ENCODE measurements around the gene TMEM178A. TPM values are rescaled to one million over a fixed set of nuclear protein-coding genes. Genes with fewer than 3 reads are reported as not detected.
A peak's percentile ranks its signal among the peaks of the same experiment; 100 is the strongest.

Gene TMEM178A
- polyA plus RNA-seq, 3 donors, result 0.15 TPM; not detected in 2

DNA sequence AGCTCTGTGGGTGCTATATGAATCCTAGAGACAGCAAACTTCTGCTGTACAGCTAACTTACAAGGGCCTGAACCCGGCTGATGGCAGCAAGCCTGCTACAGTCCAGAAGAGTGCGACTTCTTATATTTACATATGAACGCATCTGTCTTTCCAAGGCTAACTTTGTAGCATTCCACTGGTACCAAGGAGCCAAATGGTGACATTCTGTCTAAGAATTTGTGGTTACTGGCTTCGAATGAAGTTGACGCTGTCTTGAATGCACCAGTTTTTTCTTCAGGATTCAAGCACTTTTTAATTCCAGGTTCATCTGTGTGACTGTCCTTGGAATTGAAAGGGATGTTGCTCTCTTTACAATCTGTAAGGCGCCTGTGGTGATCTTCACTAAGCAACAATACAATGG is 70.9 kb downstream of the TMEM178A start:
- WGBS (ENCODE audit: insufficient coverage), result 100% methylated on average over 1 of the region's 6 CpGs
- no peak overlapping the region for H3K9ac ChIP-seq (ENCODE audit: insufficient read depth, low read length, poor library complexity, severe bottlenecking)
- Mint-ChIP-seq H3K4me1 (peaks cover 3% of the 10 kb centered on the region), H3K36me3 (peaks cover 60 to 75% of the 10 kb centered on the region in 2 donors), H3K27me3 (ENCODE audit: low read depth in 3 of 3) (no peaks in the 10 kb centered on the region), H3K9me3 (peaks cover 0 to 4% (median 0%) of the 10 kb centered on the region in 7 donors), H3K27ac (no peak overlapping the region), H3K4me3 (no peak overlapping the region)
- intact Hi-C loops (cut with micrococcal nuclease), result loop anchor here in 1 of 2 donors (10.0 kb wide), 1 partner anchor 362 kb away; no protein-coding TSS in a partner anchor
- H3K4me1 ChIP-seq (ENCODE audit: control insufficient read depth in 1 of 2, insufficient read depth in 2 of 2, low read length in 2 of 2), result no peaks in the 10 kb centered on the region
- H3K9me3 ChIP-seq (replicated peaks in 1 of 2; ENCODE audit: control insufficient read depth in 1 of 2, insufficient read depth in 1 of 2, low read length in 2 of 2), result no peaks in the 10 kb centered on the region
- H3K4me3 ChIP-seq (replicated peaks in 1 of 3; ENCODE audit: low read depth in 2 of 3, low read length in 3 of 3), result no peak overlapping the region
- H4K20me1 ChIP-seq (ENCODE audit: insufficient read depth, low read length), result no peaks in the 10 kb centered on the region
- no peak overlapping the region for H3K27ac ChIP-seq (ENCODE audit: low read depth in 1 of 2, low read length in 2 of 2)
- TF ChIP-seq, protein P1, sequence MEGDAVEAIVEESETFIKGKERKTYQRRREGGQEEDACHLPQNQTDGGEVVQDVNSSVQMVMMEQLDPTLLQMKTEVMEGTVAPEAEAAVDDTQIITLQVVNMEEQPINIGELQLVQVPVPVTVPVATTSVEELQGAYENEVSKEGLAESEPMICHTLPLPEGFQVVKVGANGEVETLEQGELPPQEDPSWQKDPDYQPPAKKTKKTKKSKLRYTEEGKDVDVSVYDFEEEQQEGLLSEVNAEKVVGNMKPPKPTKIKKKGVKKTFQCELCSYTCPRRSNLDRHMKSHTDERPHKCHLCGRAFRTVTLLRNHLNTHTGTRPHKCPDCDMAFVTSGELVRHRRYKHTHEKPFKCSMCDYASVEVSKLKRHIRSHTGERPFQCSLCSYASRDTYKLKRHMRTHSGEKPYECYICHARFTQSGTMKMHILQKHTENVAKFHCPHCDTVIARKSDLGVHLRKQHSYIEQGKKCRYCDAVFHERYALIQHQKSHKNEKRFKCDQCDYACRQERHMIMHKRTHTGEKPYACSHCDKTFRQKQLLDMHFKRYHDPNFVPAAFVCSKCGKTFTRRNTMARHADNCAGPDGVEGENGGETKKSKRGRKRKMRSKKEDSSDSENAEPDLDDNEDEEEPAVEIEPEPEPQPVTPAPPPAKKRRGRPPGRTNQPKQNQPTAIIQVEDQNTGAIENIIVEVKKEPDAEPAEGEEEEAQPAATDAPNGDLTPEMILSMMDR (IDR thresholded peaks at IDR 0.05), result no peak
- no peak overlapping the region for H3K4me2 ChIP-seq (replicated peaks; ENCODE audit: extremely low read depth, low read length, poor library complexity, severe bottlenecking)
- peaks cover 48 to 96% of the 10 kb centered on the region in 2 donors for H3K36me3 ChIP-seq (replicated peaks in 1 of 2; ENCODE audit: control insufficient read depth in 1 of 2, insufficient read depth in 2 of 2, low read length in 2 of 2)
- no peak overlapping the region for H2AFZ ChIP-seq (ENCODE audit: insufficient read depth, low read depth, low read length, poor library complexity, severe bottlenecking)
- H3K79me2 ChIP-seq (ENCODE audit: insufficient read depth, low read length), result no peaks in the 10 kb centered on the region
- no peak for DNase-seq
- no peaks in the 10 kb centered on the region for H3K27me3 ChIP-seq (ENCODE audit: control insufficient read depth in 2 of 2, insufficient read depth in 2 of 2, low read length in 2 of 2)

DNA sequence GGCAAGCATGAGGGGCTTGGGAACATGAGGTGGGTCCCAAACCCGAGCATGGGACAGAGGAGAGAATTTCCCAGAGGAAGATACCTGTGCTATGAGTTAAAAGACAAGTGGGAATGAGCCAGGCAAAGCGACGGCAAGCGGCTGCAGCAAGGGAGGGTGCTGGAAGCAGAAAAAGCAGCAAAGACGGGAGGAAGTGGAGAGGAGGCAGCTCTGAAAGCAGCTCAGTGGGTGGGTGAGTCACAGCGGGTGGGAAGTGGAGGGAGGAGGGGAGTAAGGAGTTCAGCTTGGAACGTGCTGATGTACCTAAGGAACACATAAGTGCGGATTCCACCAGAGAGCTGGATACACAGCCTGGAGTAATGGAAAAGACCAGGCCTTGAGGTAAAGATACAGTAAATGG is 71.9 kb downstream of the TMEM178A start:
- Histone ChIP-seq H3K27ac (ENCODE audit: low read depth in 1 of 2, low read length in 2 of 2) (no peak overlapping the region), H3K27me3 (ENCODE audit: control insufficient read depth in 2 of 2, insufficient read depth in 2 of 2, low read length in 2 of 2) (no peaks in the 10 kb centered on the region), H3K9me3 (replicated peaks in 1 of 2; ENCODE audit: control insufficient read depth in 1 of 2, insufficient read depth in 1 of 2, low read length in 2 of 2) (no peaks in the 10 kb centered on the region), H3K4me1 (ENCODE audit: control insufficient read depth in 1 of 2, insufficient read depth in 2 of 2, low read length in 2 of 2) (no peaks in the 10 kb centered on the region), H3K9ac (ENCODE audit: insufficient read depth, low read length, poor library complexity, severe bottlenecking) (no peak overlapping the region), H4K20me1 (ENCODE audit: insufficient read depth, low read length) (no peaks in the 10 kb centered on the region), H2AFZ (ENCODE audit: insufficient read depth, low read depth, low read length, poor library complexity, severe bottlenecking) (no peak overlapping the region), H3K4me2 (replicated peaks; ENCODE audit: extremely low read depth, low read length, poor library complexity, severe bottlenecking) (no peak overlapping the region), H3K4me3 (replicated peaks in 1 of 3; ENCODE audit: low read depth in 2 of 3, low read length in 3 of 3) (no peak overlapping the region), H3K36me3 (replicated peaks in 1 of 2; ENCODE audit: control insufficient read depth in 1 of 2, insufficient read depth in 2 of 2, low read length in 2 of 2) (peaks cover 51 to 97% of the 10 kb centered on the region in 2 donors), H3K79me2 (ENCODE audit: insufficient read depth, low read length) (no peaks in the 10 kb centered on the region)
- Mint-ChIP-seq H3K9me3 (no peaks in the 10 kb centered on the region), H3K36me3 (peaks cover 67 to 81% of the 10 kb centered on the region in 2 donors), H3K27ac (peak overlapping the region in 4 of 7 donors; percentile 40 to 70 (median 55)), H3K4me1 (peaks cover 3% of the 10 kb centered on the region), H3K4me3 (no peak overlapping the region), H3K27me3 (ENCODE audit: low read depth in 3 of 3) (no peaks in the 10 kb centered on the region)
- DNase-seq, result no peak
- 78% methylated on average over 7 of the region's 8 CpGs for WGBS (ENCODE audit: insufficient coverage)
- intact Hi-C loops (cut with micrococcal nuclease), result loop anchor here in 1 of 2 donors (10.0 kb wide), 1 partner anchor 363 kb away; no protein-coding TSS in a partner anchor
- TF ChIP-seq, protein P1 (IDR thresholded peaks at IDR 0.05), result no peak
